NCI-H345 (cell line): Measurements from ENCODE around the gene ZNF524.
"Not testable (repeated sequence)": the region's sequence is repeated elsewhere in the genome, so short reads cannot be mapped to it uniquely, and the experiment has no call there.

Experiments used
- DNase-seq: peaks from one replicate; lab custom pipeline; 2025; lab: John Stamatoyannopoulos, UW

The ZNF524 gene

DNA sequence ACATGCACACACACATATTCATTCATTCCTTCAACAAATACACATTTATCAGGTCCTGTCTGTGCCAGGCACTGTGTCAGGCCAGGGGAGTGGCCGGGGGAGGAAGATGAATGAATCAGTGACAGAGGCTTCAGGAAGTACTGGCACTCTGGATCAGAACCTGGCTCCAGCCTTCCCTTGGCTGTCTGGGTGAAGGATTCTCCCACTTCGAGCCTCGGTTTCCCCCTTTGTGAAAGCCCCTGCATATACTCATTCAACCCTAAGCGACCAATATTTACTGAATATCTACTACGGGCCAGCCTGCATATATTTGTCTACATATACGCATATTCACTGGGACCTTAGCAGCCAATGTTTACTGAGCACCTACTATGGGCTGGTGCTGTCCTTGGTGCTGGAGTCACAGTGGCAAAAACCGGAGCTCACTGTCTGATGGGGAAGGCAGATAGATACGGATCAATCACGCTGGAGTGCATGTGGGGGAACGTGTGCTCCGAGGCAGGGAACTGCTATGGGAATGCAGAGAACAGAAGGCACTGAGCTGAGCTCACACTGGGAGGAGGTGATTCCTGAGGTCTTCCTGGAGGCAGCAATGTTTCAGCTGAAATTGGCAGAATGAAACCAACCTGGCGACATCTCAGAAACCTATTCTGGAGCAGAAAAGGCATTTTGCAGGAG is 18.8 kb upstream of the ZNF524 start:
- no peak for DNase-seq

DNA sequence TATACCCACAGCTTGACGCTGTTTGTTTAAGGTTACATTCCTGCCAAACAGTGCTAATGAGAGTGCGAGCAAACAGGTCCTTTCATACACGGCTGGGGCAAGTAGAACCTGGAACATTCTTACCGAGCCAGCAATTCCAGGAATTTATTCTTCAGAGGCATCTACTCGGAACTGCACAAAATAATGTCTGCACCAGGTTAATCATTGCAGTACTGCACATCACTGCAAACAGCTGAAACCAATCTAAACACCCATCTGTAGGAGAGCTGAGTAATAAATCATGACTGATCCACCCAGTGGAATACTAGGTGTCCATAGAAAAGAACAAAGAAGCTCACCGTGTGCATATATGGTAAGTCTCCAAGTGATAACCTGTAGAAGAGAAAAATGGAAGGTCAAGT is 18.3 kb upstream of the ZNF524 start:
- no peak for DNase-seq

DNA sequence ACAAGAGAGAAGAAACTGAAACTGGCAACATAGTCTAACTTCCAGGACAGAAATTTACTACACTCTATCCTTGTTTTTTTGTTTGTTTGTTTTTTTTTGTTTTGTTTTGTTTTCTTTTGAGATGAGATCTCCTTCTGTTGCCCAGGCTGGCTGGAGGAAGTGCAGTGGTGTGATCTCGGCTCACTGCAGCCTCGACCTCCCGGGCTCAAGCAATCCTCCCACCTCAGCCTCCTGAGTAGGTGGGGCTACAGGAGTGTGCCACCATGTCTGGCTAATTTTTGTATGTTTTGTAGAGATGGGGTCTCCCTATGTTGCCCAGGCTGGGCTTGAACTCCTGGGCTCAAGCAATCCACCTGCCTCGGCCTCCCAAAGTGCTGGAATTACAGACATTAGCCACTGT is 17.8 kb upstream of the ZNF524 start:
- DNase-seq = not testable (repeated sequence)

DNA sequence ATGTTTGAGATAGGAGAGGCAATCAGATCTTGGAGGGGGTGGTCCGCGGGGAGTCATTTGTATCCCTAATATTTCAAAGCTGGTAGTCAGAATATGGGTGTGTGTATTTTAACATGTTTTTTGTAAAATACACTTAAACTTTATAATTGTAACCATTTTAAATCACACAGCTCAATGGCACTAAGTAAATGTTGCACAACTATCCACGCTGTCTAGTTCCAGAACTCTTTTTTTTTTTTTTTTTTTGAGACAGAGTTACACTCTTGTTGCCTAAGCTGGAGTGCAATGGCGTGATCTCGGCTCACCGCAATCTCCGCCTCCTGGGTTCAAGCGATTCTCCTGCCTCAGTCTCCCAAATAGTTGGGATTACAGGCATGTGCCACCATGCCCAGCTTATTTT is 16.2 kb upstream of the ZNF524 start:
- DNase-seq = not testable (repeated sequence)

DNA sequence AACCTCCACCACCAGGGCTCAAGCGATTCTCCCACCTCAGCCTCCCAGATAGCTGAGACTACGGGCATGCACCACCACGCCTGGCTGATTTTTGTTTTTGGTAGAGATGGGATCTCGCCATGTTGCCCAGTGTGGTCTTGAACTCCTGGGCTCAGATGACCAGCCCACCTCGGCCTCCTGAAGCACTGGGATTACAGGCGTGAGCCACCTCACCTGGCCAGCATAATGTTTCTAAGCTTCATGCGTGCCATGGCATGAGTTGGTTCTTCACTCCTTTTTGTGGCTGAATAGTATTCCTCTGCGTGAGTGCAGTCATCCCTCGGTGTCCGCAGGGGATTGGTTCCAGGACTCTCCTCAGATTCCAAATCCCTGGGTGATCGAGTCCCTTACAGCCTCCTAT is 15.2 kb upstream of the ZNF524 start:
- no peak for DNase-seq

DNA sequence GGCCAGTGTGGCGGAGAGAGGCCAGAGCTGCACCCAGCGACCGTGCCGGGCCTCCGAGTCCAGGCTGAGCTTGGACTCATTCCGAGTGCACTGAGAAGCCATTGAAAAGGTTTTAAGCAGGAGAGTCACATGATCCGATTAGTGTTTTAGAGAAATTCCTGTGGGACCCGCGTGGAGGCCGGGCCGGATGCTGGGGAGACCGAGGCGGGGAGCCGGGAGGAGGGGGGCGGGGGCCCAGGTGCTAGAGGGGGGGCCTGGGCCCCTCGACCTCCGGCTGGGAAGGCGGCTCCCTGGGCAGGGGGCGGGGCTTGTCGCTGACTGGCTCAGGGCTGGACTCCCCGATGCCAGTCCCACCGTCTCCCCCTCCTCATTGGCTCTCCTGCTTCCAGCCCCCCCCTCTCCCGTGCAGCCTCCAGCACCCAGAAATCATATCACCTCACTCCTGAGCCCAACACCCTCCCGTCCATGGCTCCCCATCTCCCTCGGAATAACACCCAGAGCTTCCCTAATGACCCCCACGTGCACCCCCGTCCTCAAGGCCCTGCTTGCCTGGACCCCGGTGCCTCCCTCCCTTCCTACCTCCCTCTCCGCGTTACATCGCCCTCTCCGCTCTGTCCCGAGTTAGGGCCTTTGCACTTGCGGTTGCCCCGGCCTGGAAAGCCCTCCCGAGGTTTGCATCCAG is 14.3 kb upstream of the ZNF524 start:
- DNase-seq = peak; percentile 82

DNA sequence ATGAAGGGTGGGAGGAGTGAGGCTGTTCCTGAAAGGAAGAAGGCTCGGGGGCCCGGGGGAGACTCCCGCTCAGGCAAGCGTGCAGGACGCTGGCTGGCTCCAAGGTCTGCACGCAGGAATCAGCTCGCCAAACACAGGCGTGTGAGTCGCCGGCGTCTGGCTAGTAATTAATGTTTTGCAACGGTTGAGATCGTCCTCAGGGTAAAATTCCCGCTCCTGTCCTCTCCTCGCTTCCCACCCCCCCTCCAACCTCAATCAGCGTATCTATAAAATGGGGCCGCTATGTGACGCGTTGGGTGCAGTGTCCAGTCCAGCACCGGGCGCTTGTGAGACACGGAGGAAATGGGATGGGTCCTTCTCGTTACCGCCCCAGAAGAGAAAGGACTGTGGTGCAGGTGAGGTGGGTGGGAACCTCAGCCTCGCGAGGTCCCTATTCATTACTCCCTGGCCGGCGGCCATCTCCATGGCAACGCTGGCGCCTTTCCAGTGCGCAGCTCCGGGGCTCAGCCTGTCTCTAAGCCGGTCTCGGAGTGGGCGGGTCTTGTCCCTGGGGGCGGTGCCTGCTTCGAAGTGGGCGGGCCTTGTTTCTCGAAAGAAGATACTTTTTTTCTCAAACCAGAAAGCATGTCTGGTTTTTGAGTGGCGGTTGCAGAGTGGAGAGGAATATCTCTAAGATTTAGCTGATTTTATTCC is 13.0 kb upstream of the ZNF524 start:
- DNase-seq = peak; percentile 95

DNA sequence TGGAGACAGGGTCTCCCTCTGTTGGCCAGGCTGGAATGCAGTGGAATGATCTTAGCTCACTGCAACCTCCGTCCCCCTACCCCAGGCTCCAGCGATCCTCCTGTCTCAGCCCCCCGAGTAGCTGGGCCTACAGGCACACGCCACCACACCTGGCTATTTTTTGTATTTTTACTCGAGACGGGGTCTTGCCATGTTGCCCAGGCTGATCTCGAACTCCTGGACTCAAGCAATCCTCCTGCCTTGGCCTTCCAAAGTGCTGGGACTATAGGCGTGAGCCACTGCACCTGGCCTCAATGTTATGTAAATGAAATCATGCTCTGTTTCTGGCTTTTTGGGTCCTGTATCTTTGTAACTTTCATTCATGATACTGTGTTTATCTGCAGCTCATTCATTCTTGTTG is 11.3 kb upstream of the ZNF524 start:
- no peak for DNase-seq

DNA sequence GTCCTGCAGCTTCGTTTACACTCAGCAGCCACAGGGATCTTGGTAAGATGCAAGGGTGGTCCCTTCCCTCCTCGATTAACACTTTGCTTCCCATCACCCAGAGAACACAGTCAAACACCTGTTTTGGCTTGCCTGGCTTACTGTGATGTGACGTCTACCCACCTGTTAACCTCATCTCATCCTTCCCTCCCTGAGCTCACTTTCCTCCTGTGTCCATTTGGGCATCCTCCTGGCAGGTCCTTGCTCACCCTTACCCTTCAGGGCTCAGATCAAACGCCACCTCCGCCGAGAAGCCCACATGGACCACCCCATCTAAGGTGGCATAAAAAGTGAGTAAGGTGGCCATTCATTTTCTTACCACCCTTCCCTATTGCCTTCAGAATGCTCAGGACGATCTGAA is 10.0 kb upstream of the ZNF524 start:
- DNase-seq = no peak

DNA sequence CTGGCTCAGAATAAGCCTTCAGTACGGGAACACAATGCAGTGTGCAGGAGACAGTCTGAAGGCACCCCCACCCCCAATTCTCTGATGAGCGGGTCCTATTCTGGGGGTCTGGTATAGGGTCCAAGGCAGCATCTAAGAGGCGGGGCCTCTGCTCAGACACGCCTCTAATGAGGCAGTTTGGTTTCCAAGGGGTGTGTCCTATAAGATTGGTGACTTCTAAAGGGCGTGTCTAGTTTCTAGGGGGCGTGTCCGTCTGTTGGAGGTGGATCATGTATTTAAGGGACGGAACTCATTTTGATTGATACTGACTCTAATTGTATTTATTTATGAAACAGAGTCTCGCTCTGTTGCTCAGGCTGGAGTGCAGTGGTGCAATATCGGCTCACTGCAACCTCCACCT is 9.5 kb upstream of the ZNF524 start:
- DNase-seq = no peak

DNA sequence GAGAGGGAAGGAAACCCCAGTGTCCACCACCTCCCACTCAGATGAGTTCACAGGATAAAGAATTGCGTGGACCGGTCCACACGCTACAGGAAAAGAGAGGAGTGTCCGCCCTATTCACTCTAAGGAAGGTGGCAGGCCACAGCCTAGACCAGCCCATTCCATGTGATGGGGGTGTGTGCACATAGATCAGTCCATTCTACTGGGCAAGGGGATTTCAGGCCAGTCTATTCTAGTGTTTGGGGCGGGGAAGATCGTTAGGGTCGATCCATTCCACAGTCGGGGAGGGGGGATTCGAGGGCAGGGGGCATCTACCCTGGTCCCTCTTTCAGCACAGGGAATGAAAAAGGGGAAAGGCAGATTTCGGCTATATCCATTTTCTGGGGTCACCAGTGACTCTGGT is 8.5 kb upstream of the ZNF524 start:
- DNase-seq = no peak

DNA sequence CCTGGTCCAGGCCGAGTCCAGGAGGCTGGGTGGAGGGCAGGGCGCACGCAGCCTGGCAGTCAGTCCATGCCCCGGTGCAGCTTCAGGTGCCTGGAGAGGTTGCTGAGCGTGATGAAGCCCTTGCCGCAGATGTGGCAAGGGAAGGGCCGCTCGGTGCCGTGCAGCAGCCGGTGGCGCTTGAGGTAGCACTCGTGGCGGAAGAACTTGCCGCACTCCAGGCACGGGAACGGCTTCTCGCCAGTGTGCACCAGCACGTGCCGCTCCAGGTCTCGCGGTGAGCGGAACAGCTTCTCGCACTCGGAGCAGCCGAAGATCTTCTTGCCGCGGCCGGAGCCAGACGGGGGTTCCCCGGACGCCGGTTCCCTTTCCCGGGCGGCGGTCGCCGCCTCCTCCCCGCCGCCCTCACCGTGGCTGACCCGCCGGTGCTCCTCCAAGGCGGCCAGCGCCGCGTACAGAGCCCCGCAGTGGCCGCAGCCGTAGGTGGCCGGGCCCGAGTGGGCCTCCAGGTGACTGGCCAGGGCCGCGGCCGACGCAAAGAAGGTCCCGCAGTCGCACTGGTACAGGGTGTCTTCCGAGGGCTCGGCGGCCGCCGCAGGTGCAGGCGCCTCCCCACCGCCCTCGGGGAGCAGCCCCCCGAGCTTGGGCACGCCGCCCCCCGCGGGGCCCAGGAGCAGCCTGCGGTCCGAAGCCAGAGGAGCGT is 7.5 kb upstream of the ZNF524 start:
- no peak for DNase-seq

DNA sequence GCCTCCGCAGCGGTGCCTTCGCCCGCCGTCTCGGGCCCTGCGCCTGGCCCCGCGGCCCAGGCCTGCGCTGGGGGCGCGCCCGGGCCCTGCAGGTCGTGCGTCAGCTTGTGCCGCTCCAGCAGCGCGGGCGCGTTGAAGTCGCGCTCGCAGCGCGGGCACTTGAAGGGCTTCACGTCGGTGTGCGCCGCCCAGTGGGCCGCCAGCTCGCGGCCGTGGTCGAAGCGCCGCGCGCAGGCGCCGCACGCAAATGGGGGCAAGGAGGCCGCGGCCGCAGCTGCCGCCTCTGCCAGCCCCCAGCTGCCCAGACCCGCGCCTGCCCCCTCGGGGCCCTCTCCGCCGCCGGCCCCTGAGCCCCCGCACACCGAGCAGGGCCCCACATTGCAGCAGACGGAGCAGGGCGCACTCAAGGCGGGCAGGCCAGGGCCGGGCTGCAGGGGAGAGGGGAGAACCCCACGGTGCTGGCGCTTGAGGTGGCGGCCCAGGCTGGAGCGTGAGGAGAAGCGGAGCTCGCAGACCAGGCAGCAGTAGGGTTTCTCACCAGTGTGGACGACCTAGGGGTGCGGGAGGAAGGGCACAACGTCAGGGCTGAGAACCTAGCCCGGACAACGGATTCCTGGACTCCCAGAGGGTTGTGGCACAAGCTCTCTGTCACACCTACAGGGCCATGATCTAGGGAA is 6.9 kb upstream of the ZNF524 start:
- no peak for DNase-seq

DNA sequence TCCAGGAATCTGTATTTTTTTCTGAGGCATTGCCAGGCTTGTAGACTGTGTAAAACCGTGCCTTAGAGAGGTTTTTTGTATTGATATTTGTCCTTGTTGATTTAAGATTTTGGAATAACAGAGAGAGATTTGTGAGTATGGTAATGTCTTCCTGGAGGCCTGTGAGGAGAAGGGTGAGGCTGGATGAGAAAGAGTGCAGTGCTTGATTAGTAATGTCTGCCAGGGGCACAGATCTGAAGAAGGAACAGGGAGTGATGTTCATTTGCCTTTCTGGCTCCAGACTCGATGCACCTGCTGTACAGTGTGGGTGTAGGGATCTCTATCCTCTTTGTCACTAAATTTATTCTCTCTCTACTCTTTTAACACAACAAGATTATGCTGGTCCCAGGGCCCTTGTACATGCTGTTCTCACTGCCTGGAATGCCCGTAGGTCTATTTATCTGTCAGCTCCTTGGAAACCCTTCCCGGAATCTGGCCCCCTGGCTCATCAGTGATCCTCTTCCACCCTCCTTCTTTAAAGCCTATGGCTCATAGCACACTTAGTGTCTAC is 5.0 kb upstream of the ZNF524 start:
- DNase-seq = no peak

DNA sequence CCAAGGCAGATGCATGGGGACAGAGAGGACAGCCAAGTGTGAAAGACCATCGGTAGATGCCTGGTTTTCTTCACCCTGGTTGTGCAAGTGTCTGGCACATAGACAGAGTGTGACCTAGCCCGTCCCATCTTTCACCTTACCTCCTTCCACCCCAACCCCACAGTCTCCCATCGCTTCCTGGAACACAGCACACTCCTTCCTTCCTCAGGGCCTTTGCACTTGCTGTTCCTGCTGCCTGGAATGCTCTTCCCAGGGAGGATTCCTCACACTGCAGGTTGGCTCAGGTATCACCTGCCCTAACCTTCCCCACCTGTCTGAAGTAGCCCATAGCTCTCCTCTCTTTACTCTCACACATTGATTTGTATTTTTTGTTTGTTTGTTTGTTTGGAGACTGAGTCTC is 3.8 kb upstream of the ZNF524 start:
- DNase-seq = no peak

DNA sequence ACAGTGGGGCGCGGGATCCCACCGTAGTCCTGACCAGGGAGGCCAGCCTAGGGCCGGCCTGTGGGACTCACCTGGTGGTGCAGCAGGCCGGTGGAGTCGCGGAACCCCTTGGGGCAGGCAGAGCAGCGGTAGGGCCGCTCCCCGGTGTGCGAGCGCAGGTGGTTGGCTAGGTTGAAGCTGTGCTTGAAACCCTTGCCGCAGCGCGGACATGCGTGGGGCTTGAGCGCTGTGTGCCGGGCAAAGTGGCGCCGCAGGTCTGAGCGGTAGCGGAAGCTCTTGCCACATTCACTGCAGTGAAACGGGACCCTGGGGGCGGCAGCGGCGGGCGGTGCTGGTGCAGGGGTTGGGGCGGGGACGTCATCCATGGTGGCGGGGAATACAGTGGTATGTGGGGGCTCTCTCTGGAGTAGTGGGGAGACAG is 2.6 kb upstream of the ZNF524 start:
- no peak for DNase-seq

DNA sequence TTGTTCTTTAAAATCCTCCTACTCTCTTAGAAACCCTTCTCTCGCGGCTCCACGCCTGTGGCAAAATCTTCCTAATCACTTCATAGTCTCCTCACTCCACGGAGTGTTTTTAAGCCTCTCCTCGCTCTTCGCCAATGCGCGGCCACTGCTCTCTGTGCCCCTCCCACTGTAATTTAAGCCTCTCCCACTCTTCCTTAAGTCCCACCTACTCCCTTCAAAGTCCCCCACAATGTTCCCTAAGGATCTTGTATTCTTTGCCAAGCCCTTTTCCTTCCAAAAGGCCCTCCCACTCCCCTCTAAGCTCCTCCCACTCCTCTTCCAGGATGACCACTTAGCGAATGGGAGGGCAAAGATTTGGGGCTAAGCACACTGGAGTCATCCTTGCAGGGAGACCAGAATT is 2.1 kb upstream of the ZNF524 start:
- no peak for DNase-seq

DNA sequence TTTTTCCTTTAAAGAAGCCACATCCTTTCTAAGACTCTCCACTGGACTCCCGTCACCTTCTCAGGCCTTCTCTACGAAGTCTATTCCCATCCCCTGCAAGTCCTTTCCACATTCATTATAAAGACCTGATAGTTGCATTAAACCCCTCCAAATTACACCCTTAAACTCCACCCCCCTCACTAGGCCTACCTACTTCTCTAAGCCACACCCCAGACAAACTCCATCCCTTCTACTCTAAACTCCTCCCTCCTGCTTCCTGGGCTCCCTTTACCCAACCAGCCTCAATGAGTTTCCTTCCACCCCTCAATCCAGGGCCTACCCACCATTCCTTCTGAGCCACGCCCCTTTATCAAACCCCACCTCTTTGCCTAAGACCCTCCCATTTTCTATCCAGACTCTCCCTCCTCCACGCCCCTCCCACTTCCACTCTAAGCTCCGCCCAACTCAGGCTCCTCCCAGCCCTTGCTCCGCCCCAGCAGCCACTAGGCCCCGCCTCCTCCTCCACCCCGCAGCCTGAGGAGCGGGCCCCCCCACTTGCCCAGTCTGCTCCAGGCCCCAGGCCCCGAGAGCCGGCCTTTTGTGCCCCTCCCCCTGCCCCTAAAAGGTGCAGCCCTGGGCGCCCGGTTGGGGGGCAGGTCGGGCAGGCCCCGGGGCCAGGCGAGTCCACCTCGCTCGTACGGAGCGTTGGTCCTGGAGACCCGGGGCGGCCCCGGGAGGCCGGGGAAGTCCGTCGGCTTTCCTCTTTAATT is 1.2 kb upstream of the ZNF524 start:
- DNase-seq = peak; percentile 85

DNA sequence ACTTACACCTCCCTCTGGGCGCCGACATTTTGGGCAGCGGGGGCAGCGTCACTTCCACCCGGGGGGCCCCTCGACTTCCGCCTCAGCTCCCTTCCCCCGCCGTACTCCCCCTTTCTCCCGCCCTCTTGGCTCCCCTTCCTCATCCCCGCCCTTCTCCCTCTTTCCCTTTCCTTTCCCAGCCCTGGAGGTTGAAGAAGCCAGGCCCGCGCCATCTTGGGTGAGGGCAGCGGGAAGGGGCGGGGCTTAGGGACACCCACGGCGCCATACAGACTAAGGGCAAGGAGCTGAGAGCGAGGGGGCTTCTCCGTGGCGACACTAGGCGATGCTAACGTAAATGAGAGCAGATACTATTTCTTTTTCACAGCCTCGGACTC is 633 bp upstream of the ZNF524 start, which contains the start of gene FIZ1:
FIZ1 (minus strand) TSS at position 50 of the 374 bp plus-strand sequence. CDS start 1,652 bp downstream, outside the sequence.
- DNase-seq = peak; percentile 96

DNA sequence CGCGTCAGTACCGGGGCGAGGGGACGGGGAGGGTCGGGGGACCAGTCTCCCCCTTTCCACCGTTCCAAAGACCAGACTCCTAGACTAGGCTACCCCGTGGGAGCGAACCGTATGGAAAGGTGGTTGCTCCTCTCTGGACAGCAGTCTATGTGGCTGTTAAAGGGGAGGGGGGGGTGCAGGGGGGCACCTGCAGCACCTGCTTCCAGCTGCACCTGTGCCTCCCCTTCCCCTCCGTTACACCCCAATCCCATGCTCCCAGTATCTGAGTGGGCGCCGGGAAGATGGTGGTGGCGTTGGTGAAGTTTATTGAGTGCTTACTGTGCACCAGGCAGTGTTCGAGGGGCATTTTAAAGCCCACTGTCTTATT is 557 bp downstream of the ZNF524 start:
- DNase-seq = no peak

DNA sequence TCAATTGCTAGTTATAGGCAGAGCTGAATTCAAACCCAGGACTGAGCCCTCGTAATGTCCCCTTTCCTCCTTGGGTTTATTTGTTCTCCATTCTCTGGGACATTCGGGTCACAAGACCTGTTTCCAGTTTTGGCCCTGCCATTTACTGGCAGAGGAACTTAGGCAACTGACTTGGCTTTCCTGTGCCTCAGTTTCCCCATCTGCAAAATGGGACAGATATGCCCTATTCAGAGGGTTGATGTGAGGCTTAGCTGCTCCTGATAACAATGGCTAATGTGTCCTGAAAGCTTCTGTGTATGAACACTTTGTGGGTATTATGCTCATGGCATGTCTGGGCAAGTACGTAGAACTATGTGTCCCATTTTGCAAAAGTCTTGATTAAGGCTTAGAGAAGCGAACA is 996 bp downstream of the ZNF524 start:
- DNase-seq = no peak
